Activated CD8-positive, alpha-beta T cell treated with anti-CD3 and anti-CD28 coated beads for 36 hours (primary cell): ENCODE data around the gene BRAT1. TPM values are rescaled to one million over a fixed set of nuclear protein-coding genes. Genes with fewer than 3 reads are reported as not detected.

Experiments used
- ATAC-seq: fragments of 200-7000 bp; cut with Tn5 transposase; one replicate; pipeline ENCODE4 v1.10.0; 2021; ENCODE audit warnings: mild to moderate bottlenecking, moderate library complexity
- CTCF ChIA-PET: fragments of 350-600 bp; sonication (Branson Sonifier 250); formaldehyde crosslinking; loops from one replicate; lab custom pipeline; 2021; ENCODE audit warnings: antibody characterized with exemption; lab: Charles Lee
- POLR2A ChIA-PET: fragments of 350-600 bp; sonication (Branson Sonifier 250); formaldehyde crosslinking; loops from one replicate; lab custom pipeline; 2021; ENCODE audit warnings: antibody characterized with exemption; lab: Charles Lee
- DNase-seq: peaks from one replicate; pipeline ENCODE4 v3.0.0-alpha.2; 2020
- H3K27ac Mint-ChIP-seq: one replicate; pipeline ENCODE4 v1.8.0; 2021; ENCODE audit warnings: mild to moderate bottlenecking, mixed read lengths
- H3K27me3 Mint-ChIP-seq: one replicate; pipeline ENCODE4 v1.8.0; 2021; ENCODE audit warnings: mixed read lengths
- H3K36me3 Mint-ChIP-seq: one replicate; pipeline ENCODE4 v1.8.0; 2021; ENCODE audit warnings: low read depth, mixed read lengths
- H3K4me1 Mint-ChIP-seq: one replicate; pipeline ENCODE4 v1.8.0; 2021; ENCODE audit warnings: low read depth, mixed read lengths
- H3K4me3 Mint-ChIP-seq: one replicate; pipeline ENCODE4 v1.8.0; 2021; ENCODE audit warnings: mild to moderate bottlenecking, moderate library complexity, mixed read lengths
- H3K9me3 Mint-ChIP-seq: one replicate; pipeline ENCODE4 v1.8.0; 2021; ENCODE audit warnings: mixed read lengths
- intact Hi-C: fragments of 100-400 bp; cut with micrococcal nuclease; formaldehyde crosslinking; loops from one replicate; pipeline ENCODE4 v1.10.0; 2022
- total RNA-seq, 2 experiments: library from RNA; stranded (reverse); gene quantifications; one replicate each; pipeline ENCODE4 v1.2.3, GENCODE V29; 2021
- TF ChIP-seq, protein P1 (sequence below): fragments of 200-600 bp; IDR thresholded peaks from one replicate; pipeline ENCODE4 v1.8.0; 2022; ENCODE audit warnings: antibody characterized with exemption, mild to moderate bottlenecking

Gene BRAT1
- total RNA-seq, 2 experiments from 2014 or later: 30.9 to 32.6 TPM

DNA sequence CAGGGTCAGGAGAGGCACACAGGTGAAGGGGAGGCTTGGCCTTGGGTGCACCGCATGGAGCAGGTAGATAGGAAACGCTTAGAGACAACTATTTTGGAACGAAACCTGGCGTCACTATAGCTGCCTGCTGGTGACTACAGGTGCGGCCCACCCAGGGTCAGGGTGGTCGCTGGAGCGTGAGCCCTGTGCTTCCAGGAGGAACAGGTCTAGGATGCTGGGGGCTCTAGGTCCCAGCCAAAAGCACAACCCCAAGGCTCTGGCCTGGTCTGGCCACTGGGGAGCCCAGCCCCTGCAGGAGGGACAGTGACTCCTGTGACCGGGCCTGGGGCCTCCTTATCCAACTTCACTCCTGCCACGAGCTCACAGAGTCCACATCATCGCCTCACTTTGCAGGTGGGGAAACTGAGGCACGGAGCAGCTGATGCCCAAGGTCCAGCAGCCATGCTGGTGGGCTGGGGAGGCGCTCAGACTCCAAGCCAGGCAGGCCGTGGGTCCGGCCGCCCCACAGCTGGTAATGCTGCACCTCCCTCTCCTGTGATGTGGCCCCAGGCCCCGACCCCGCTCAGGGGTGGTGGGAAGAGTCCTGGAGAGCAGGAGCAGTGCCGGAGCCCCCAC, 26.7 kb downstream of the BRAT1 start:
- intact Hi-C loops: loop anchor here (10.0 kb wide), 2 partner anchors 74 to 124 kb away; partner anchors contain the start of gene CHST12

DNA sequence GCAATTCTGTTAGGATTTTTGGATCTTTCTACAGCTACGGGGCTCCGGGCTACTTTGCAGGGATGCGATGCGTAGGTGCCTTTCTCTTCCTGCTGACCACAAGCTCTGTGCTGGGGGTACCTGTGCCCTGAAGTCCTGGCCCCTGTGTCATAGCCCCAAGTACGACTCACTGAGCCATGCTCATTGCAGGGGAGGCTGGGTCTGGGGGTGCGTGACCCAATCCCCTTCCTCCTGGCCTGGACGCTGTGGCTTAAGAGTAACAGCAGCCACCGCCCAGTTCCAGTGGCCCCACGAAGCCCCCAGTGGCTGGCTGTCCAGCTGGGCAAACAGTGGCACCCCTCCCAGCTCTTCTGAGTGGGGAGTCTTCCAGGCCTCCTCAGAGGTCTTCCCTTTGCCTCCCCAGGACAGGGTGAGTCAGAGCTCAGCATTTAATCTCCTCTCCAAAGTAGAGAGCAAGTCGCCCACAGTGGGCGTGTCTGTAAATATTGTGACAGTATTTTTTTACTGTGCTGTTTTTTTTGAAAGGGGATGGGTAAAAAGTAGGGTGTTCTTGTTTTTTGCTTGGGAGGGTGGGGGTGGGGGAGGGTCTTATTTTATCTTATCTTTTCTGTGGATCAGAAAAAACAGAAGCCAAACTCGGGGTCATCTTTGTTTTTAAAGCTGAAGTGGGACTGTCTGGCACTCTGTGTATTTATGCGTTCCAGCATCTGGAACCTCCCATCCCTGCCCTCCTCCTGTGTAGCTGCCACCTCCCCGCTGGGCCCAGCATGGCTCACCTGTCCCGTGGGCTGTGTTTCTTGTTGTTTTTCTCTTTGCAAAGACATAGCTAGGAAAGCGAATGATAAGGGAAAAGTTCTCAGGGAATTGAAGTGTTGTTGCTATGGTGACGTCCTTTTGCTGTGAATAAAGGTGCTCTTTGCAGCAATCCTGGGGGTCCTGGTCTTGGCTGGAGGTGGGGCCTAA, 27.5 kb downstream of the BRAT1 start:
- intact Hi-C loops: loop anchor here (10.0 kb wide), 2 partner anchors 73 to 123 kb away; partner anchors contain the start of gene CHST12
- H3K36me3 Mint-ChIP-seq: peaks cover 24% of the 10 kb centered on the region
- peaks cover 63% of the 10 kb centered on the region for H3K4me1 Mint-ChIP-seq
- ATAC-seq (peak; percentile 11), DNase-seq (peak; percentile 87)
- TF ChIP-seq, protein P1, sequence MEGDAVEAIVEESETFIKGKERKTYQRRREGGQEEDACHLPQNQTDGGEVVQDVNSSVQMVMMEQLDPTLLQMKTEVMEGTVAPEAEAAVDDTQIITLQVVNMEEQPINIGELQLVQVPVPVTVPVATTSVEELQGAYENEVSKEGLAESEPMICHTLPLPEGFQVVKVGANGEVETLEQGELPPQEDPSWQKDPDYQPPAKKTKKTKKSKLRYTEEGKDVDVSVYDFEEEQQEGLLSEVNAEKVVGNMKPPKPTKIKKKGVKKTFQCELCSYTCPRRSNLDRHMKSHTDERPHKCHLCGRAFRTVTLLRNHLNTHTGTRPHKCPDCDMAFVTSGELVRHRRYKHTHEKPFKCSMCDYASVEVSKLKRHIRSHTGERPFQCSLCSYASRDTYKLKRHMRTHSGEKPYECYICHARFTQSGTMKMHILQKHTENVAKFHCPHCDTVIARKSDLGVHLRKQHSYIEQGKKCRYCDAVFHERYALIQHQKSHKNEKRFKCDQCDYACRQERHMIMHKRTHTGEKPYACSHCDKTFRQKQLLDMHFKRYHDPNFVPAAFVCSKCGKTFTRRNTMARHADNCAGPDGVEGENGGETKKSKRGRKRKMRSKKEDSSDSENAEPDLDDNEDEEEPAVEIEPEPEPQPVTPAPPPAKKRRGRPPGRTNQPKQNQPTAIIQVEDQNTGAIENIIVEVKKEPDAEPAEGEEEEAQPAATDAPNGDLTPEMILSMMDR: no peak
- POLR2A ChIA-PET: interaction anchor here (0.8 to 3.7 kb wide), 6 partner anchors 11 to 53 kb away, joined by 3 to 21 read pairs (median 3); partner anchors contain the start of gene IQCE
- H3K27me3 Mint-ChIP-seq: no peaks in the 10 kb centered on the region
- peak overlapping the region; percentile 92 for H3K27ac Mint-ChIP-seq
- H3K4me3 Mint-ChIP-seq: no peak overlapping the region
- no peaks in the 10 kb centered on the region for H3K9me3 Mint-ChIP-seq
- CTCF ChIA-PET: interaction anchor here (0.8 to 1.4 kb wide), 3 partner anchors 18 to 76 kb away, joined by 3 to 4 read pairs (median 3); partner anchors contain the start of gene BRAT1

More for the DNA sequence above, 26.7 kb downstream of the BRAT1 start:
- DNase-seq (no peak), ATAC-seq (no peak)
- CTCF ChIA-PET: interaction anchor here (0.8 to 1.4 kb wide), 4 partner anchors 19 to 182 kb away, joined by 3 read pairs; no protein-coding TSS in a partner anchor
- Mint-ChIP-seq H3K27me3 (no peaks in the 10 kb centered on the region), H3K36me3 (peaks cover 19% of the 10 kb centered on the region), H3K4me1 (peaks cover 57% of the 10 kb centered on the region), H3K4me3 (no peak overlapping the region), H3K9me3 (no peaks in the 10 kb centered on the region), H3K27ac (peak overlapping the region; percentile 92)
- TF ChIP-seq, protein P1: no peak
- POLR2A ChIA-PET: interaction anchor here (0.9 to 3.7 kb wide), 5 partner anchors 10 to 30 kb away, joined by 3 to 21 read pairs (median 6); partner anchors contain the start of gene IQCE

DNA sequence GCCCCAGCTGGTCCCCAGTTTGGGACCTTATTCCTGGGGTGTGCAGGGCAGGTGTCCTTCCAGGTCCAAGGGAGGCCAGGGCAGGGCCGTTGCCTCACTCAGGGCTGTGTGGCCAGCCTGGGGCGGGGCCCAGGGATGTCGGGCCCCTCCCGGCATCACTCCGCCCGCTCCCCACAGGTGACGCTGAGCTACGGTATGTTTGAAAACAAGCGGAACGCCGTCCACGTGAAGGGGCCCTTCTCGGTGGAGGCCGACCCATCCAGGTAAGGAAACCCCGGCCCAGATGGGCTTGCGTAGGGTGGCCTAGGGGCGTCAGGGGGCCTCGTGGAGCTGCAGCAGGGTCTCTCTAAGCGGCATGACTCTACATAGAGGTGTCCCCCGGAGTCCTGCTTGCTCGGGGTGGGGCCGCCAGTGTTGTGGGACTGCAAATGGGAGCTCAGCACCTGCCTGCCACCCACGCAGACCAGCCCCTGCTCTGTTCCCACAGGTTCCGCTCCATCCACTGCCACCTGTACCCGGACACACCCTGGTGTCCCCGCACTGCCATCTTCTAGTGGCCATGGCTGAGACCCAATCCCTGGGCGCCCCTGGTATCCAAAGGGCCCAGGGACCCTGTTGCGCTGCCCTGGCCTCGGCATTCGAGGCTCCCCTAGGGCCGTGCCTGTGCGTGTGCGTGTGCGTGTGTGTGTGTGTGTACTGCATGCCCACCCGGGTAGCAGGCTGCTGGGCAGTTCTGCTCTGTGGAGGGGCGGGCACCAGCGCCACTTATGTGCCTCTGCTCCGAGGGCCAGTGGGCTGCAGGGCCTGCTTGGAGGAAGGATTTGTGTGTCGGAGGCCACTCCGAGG, 28.4 kb downstream of the BRAT1 start:
- ATAC-seq (no peak), DNase-seq (no peak)
- Mint-ChIP-seq H3K9me3 (no peaks in the 10 kb centered on the region), H3K4me1 (peaks cover 64% of the 10 kb centered on the region), H3K4me3 (no peak overlapping the region), H3K36me3 (peaks cover 30% of the 10 kb centered on the region), H3K27ac (no peak overlapping the region), H3K27me3 (no peaks in the 10 kb centered on the region)
- TF ChIP-seq, protein P1: no peak
- intact Hi-C loops: loop anchor here (10.0 kb wide), 2 partner anchors 72 to 122 kb away; partner anchors contain the start of gene CHST12
- ChIA-PET CTCF (interaction anchor here (0.8 to 1.4 kb wide), 3 partner anchors 15 to 1022 kb away, joined by 3 to 4 read pairs (median 3); partner anchors contain the start of gene BRAT1), POLR2A (interaction anchor here (1.1 to 3.7 kb wide), 4 partner anchors 17 to 52 kb away, joined by 3 to 21 read pairs (median 6); partner anchors contain the start of gene IQCE)
